KOPT-K1 (cell line): ENCODE results near the gene SORT1.
"Not testable (repeated sequence)": the region's sequence is repeated elsewhere in the genome, so short reads cannot be mapped to it uniquely, and the experiment has no call there.

ENCODE experiments used
- H3K27ac ChIP-seq: fragments of 200-600 bp; sonication (generic); 2 replicates; pipeline ENCODE4 v1.5.1; 2016; ENCODE audit warnings: antibody characterized with exemption, mild to moderate bottlenecking, low read depth, low read length; ENCODE audit not compliant: poor library complexity, severe bottlenecking
- H3K36me3 ChIP-seq: fragments of 200-600 bp; sonication (generic); 2 replicates; pipeline ENCODE4 v1.5.1; 2017; ENCODE audit warnings: antibody characterized with exemption, mild to moderate bottlenecking, low read length, moderate library complexity; ENCODE audit not compliant: insufficient read depth
- H3K9me3 ChIP-seq: fragments of 200-600 bp; sonication (generic); 2 replicates; pipeline ENCODE4 v1.5.1; 2017; ENCODE audit warnings: antibody characterized with exemption, low read length, mild to moderate bottlenecking; ENCODE audit not compliant: insufficient read depth, poor library complexity, severe bottlenecking

The SORT1 gene

DNA sequence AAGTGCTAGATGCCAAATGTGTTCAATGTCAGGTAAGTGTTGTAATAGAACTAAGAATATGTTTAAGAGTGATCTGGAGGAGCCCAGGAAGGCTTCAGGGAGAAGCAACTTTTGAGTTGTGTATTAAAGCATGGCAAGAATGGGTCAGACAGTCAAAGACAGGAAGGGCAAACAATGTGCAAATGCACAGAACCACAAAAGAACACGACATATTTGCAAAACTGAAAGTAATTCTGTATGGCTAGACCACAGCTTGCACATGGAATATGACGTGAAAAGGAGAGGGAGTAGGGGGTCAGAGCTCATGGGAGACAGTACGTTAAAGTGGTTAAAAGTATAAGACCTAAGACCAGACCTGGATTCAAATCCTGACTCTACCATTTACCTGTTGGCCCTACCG, 7.1 kb upstream of the SORT1 start:
- Histone ChIP-seq H3K9me3 (peaks cover 13% of the 10 kb centered on the region), H3K27ac (no peak overlapping the region), H3K36me3 (peaks cover 94% of the 10 kb centered on the region)

DNA sequence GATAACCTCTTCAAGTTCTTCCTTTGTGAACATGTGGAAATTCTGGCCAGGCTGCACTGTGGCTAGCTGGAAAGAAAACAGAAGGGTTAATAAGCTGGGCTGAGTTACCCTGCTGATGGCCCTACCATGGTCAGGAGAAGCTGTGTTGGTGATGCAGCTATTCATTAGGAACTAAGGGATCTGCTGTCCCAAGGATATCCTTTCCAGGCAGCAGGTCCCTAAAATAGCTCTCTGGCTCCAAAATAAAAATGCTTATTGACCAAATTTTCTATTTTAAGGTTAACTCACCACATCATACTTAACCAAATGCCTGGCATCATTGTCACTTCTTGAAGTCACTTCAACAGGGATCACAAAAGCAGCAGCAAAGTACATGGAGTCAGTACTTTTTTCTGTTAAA, 4.3 kb upstream of the SORT1 start:
- Histone ChIP-seq H3K36me3 (peaks cover 65% of the 10 kb centered on the region), H3K9me3 (peaks cover 13% of the 10 kb centered on the region)

GRCh38 chr1:109400035-109400655, 2.4 kb upstream of the SORT1 start:
- Histone ChIP-seq H3K9me3 (peaks cover 4% of the 10 kb centered on the region), H3K36me3 (peaks cover 47% of the 10 kb centered on the region), H3K27ac (no peak overlapping the region)

More for the DNA sequence above, 4.3 kb upstream of the SORT1 start:
- H3K27ac ChIP-seq: no peak overlapping the region

GRCh38 chr1:109399326-109399957, 1.7 kb upstream of the SORT1 start:
- Histone ChIP-seq H3K36me3 (peaks cover 40% of the 10 kb centered on the region), H3K27ac (no peak overlapping the region), H3K9me3 (no peaks in the 10 kb centered on the region)

DNA sequence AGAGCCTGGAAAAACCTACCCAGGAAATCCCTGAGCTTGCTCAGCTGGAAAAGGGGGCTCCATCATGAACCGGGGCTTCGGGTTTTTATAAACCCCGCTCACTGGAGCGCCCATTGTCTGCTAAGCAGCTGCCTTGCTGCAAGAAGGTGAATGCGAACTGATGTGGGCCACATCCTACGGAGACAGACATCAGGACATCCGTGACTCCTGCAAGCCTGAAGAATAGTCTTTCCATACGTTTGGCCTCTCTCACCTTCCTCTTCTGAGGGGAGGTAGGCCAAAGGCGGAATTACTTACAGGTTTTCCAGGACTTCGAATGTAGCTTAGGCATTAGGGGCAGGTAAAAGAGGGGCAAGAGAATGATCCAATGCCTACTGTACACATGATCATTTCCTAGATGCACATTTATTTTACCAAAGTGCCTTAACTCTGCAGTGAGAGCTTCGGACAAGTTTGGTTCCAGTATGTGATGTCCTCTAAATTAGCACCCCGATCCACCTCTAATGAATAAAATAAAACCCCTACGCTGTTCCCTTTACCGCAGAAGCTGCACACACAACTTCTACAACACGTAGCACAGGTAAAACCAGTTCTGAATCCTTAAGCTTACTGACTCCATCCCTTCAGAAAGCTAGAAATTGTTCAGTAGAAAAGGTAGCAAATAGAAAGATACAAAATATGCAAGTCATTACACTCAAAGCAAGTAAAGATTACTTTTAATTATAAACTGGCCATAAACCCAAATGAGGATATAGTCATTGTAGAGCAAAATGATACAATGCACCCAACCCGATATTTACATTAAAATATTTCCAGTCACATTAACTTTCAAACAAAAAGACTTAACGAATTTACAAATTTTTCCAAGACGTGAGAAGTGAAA, 866 bp upstream of the SORT1 start:
- H3K36me3 ChIP-seq: peaks cover 31% of the 10 kb centered on the region
- peak overlapping the region; percentile 60 for H3K27ac ChIP-seq
- no peaks in the 10 kb centered on the region for H3K9me3 ChIP-seq

GRCh38 chr1:109396871-109397580, 692 bp downstream of the SORT1 start:
- Histone ChIP-seq H3K27ac (peak overlapping the region; percentile 48), H3K36me3 (peaks cover 16% of the 10 kb centered on the region), H3K9me3 (no peaks in the 10 kb centered on the region)

GRCh38 chr1:109396513-109396839, 1.2 kb downstream of the SORT1 start:
- Histone ChIP-seq H3K9me3 (no peaks in the 10 kb centered on the region), H3K27ac (peak overlapping the region; percentile 48), H3K36me3 (peaks cover 11% of the 10 kb centered on the region)

GRCh38 chr1:109395602-109396512, 1.9 kb downstream of the SORT1 start:
- Histone ChIP-seq H3K9me3 (no peaks in the 10 kb centered on the region), H3K36me3 (peaks cover 5% of the 10 kb centered on the region), H3K27ac (no peak overlapping the region)

DNA sequence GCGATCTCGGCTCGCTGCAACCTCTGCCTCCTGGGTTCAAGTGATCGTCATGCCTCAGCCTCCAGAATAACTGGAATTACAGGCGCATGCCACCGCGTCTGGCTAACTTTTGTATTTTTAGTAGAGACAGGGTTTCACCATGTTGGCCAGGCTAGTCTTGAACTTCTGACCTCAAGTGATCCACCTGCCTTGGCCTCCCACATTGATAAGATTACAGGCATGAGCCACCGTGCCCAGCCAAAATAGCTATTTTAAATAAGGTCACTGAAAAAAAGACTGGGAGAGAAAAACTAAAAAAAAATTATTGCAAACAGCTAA, 2.5 kb downstream of the SORT1 start:
- H3K36me3 ChIP-seq, H3K27ac ChIP-seq, H3K9me3 ChIP-seq: not testable (repeated sequence)

GRCh38 chr1:109394591-109395281, 3.0 kb downstream of the SORT1 start:
- no peak overlapping the region for H3K27ac ChIP-seq
- H3K36me3 ChIP-seq: no peaks in the 10 kb centered on the region
- H3K9me3 ChIP-seq: no peaks in the 10 kb centered on the region

- no peaks in the 10 kb centered on the region for H3K9me3 ChIP-seq
- H3K36me3 ChIP-seq: no peaks in the 10 kb centered on the region
- H3K27ac ChIP-seq: no peak overlapping the region
Measured at GRCh38 chr1:109393617-109394233, 4.0 kb downstream of the SORT1 start.

DNA sequence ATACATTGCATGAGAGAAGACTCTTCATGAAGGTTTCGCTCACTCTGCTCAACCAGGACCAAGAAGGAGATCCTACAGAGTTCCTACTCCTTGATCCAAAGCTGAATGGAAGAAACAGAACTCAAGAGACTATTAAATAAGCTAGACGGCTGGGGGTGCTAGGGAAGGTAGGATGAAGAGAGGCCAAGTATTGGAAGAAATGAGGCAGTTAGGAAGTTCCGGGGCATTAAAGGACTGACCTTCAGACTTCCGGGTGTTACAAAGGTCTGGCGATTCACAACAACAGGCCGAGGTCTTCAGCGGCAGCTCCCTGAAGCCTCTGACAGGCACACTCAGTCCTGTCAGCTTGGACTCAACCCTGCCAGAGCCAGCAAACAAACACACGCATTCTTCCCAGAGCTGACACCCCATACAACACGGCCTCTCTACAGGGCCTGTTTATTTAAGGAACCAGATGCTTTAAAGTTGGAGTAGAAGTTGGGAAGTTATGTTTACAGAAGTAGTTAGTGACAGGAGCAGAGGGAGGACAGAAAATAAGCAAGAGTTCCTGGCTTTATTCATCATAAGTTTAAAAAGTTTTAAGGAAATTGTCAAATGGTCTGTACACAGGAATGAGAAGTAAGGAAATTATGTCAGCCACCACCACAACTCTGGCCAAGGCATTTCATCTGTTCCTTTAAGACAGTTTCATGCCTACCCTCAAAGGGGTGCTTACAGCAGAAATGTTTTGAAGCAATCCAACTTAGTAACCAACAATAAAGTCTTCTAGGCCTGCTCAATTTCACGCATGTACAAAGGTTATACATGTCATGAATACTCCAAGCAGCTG, 4.7 kb downstream of the SORT1 start:
- Histone ChIP-seq H3K9me3 (no peaks in the 10 kb centered on the region), H3K27ac (no peak overlapping the region), H3K36me3 (no peaks in the 10 kb centered on the region)
